IMR-90 (cell line): Measurements from ENCODE around the gene CREBBP. TPM values are rescaled to one million over a fixed set of nuclear protein-coding genes. Genes with fewer than 3 reads are reported as not detected.

Source experiments
- ATAC-seq: fragments of 200-7000 bp; cut with Tn5 transposase; 2 replicates; pipeline ENCODE4 v1.9.1; 2020; ENCODE audit warnings: low read depth, mild to moderate bottlenecking, moderate library complexity
- BruUV-seq: library from RNA; stranded (reverse); fragments of 400-500 nt; replicated peaks from 2 replicates; lab custom pipeline; 2021; lab: Mats Ljungman, UMichigan
- CTCF ChIA-PET: fragments of 300-600 bp; formaldehyde crosslinking; extraction: SDS; loops from one replicate; lab custom pipeline; 2021; ENCODE audit warnings: antibody characterized with exemption; lab: Yijun Ruan, JAX
- POLR2A ChIA-PET: fragments of 300-600 bp; sonication (Branson Sonifier 250); formaldehyde crosslinking; loops from one replicate; lab custom pipeline; 2022; ENCODE audit warnings: antibody characterized with exemption; ENCODE audit not compliant: unreplicated experiment; lab: Charles Lee
- DNase-seq: peaks from one replicate; pipeline ENCODE4 v3.0.0; 2013
- H2AFZ ChIP-seq: replicated peaks from 2 replicates; pipeline ENCODE3; 2013; ENCODE audit warnings: low read length, mild to moderate bottlenecking; ENCODE audit not compliant: poor library complexity
- H2AK5ac ChIP-seq: 2 replicates; pipeline ENCODE4 v1.6.1; 2013; ENCODE audit warnings: low read depth, low read length, inconsistent platforms
- H2AK9ac ChIP-seq: replicated peaks from 2 replicates; pipeline ENCODE3; 2013; ENCODE audit warnings: mild to moderate bottlenecking, low read depth, low read length, moderate library complexity; ENCODE audit not compliant: poor library complexity
- H2BK120ac ChIP-seq: 2 replicates; pipeline ENCODE4 v1.6.1; 2013; ENCODE audit warnings: low read depth, low read length, inconsistent platforms
- H2BK15ac ChIP-seq: 3 replicates; pipeline ENCODE4 v1.6.1; 2013; ENCODE audit warnings: low read depth, low read length, inconsistent platforms
- H2BK20ac ChIP-seq: 2 replicates; pipeline ENCODE4 v1.6.1; 2013; ENCODE audit warnings: low read depth, mild to moderate bottlenecking, inconsistent platforms, low read length, moderate library complexity
- H2BK5ac ChIP-seq: 2 replicates; pipeline ENCODE4 v1.6.1; 2013; ENCODE audit warnings: mild to moderate bottlenecking, low read depth, low read length, inconsistent platforms; ENCODE audit not compliant: poor library complexity, severe bottlenecking
- H3K14ac ChIP-seq: replicated peaks from 2 replicates; pipeline ENCODE4 v1.6.1; 2013; ENCODE audit warnings: low read depth, low read length, inconsistent platforms
- H3K18ac ChIP-seq: 2 replicates; pipeline ENCODE4 v1.6.1; 2013; ENCODE audit warnings: low read depth, low read length, control low read depth
- H3K23ac ChIP-seq: 2 replicates; pipeline ENCODE4 v1.6.1; 2013; ENCODE audit warnings: low read depth, low read length, inconsistent platforms
- H3K27ac ChIP-seq: 2 replicates; pipeline ENCODE4 v1.5.1; 2013; ENCODE audit warnings: mild to moderate bottlenecking, control low read depth, low read length; ENCODE audit not compliant: insufficient read depth
- H3K27me3 ChIP-seq: 2 replicates; pipeline ENCODE4 v1.6.1; 2013; ENCODE audit warnings: low read length; ENCODE audit not compliant: control insufficient read depth, insufficient read depth
- H3K36me3 ChIP-seq: 2 replicates; pipeline ENCODE4 v1.6.1; 2013; ENCODE audit warnings: low read length, mixed read lengths; ENCODE audit not compliant: control insufficient read depth, insufficient read depth
- H3K4ac ChIP-seq: 2 replicates; pipeline ENCODE4 v1.6.1; 2013; ENCODE audit warnings: low read depth, low read length, inconsistent platforms
- H3K4me1 ChIP-seq: 2 replicates; pipeline ENCODE4 v1.6.1; 2013; ENCODE audit warnings: low read length, mixed read lengths; ENCODE audit not compliant: control insufficient read depth, insufficient read depth
- H3K4me2 ChIP-seq: 2 replicates; pipeline ENCODE4 v1.6.1; 2013; ENCODE audit warnings: low read depth, mild to moderate bottlenecking, control low read depth, low read length, moderate library complexity
- H3K4me3 ChIP-seq: 2 replicates; pipeline ENCODE4 v1.5.1; 2013; ENCODE audit warnings: low read depth, mild to moderate bottlenecking, control low read depth, low read length, moderate library complexity; ENCODE audit not compliant: insufficient read depth
- H3K56ac ChIP-seq: 2 replicates; pipeline ENCODE4 v1.6.1; 2013; ENCODE audit warnings: low read length, inconsistent platforms; ENCODE audit not compliant: insufficient read depth; ENCODE audit errors: extremely low read depth
- H3K79me1 ChIP-seq, 2 experiments: 2 replicates each; pipeline ENCODE4 v1.6.1; 2013; ENCODE audit warnings: low read length in 2 of 2, inconsistent platforms in 1 of 2, low read depth in 1 of 2
- H3K9ac ChIP-seq: 2 replicates; pipeline ENCODE4 v1.6.1; 2013; ENCODE audit warnings: low read depth, low read length, control low read depth
- H3K9me1 ChIP-seq: 2 replicates; pipeline ENCODE4 v1.6.1; 2013; ENCODE audit warnings: low read length, inconsistent platforms; ENCODE audit not compliant: insufficient read depth
- H3K9me3 ChIP-seq: 2 replicates; pipeline ENCODE4 v1.6.1; 2013; ENCODE audit warnings: low read length; ENCODE audit not compliant: control insufficient read depth, insufficient read depth
- H4K20me1 ChIP-seq: 2 replicates; pipeline ENCODE4 v1.6.1; 2013; ENCODE audit warnings: low read length, inconsistent platforms; ENCODE audit not compliant: insufficient read depth
- H4K5ac ChIP-seq: 2 replicates; pipeline ENCODE4 v1.6.1; 2013; ENCODE audit warnings: mild to moderate bottlenecking, low read depth, low read length, control low read depth
- H4K8ac ChIP-seq, 2 experiments: 2 replicates each; pipeline ENCODE4 v1.6.1; 2013; ENCODE audit warnings: low read depth in 2 of 2, low read length in 2 of 2, control low read depth in 1 of 2, inconsistent platforms in 1 of 2
- H4K91ac ChIP-seq: 2 replicates; pipeline ENCODE4 v1.6.1; 2013; ENCODE audit warnings: low read depth, low read length, inconsistent platforms; ENCODE audit not compliant: insufficient read depth
- CEBPB ChIP-seq: IDR thresholded peaks from 2 replicates; pipeline ENCODE4 v1.6.1; 2012; ENCODE audit warnings: low read depth, low read length, improper control_type of control experiment
- RCOR1 ChIP-seq: IDR thresholded peaks from 2 replicates; pipeline ENCODE4 v1.6.1; 2012; ENCODE audit warnings: mild to moderate bottlenecking, low read length, improper control_type of control experiment; ENCODE audit not compliant: insufficient replicate concordance
- SMC3 ChIP-seq: fragments of 150-350 bp; IDR thresholded peaks from 2 replicates; pipeline ENCODE4 v1.6.1; 2016; ENCODE audit warnings: low read depth, mild to moderate bottlenecking, antibody characterized with exemption, low read length, moderate library complexity
- WGBS, 2 experiments: methylation state at CpG; one replicate each; pipeline versions ENCODE4 v1.1.5 to v1.1.7; 2013; ENCODE audit warnings: missing lambda C conversion rate in 2 of 2; ENCODE audit not compliant: insufficient read length in 1 of 2; ENCODE audit errors: extremely low coverage in 2 of 2; 5-methylcytosine and 5-hydroxymethylcytosine counted together
- dilution Hi-C: fragments of 300-500 bp; cut with HindIII; formaldehyde crosslinking; loops from one replicate; pipeline ENCODE4 v1.14.3; 2018; ENCODE audit warnings: low sequenced_read_pairs; ENCODE audit not compliant: unreplicated experiment
- in situ Hi-C: fragments of 300-500 bp; cut with MboI; formaldehyde crosslinking; loops from 3 replicates; pipeline ENCODE4 v1.14.3; 2019; ENCODE audit warnings: low sequenced_read_pairs, inconsistent platforms, mixed read lengths
- intact Hi-C: fragments of 100-400 bp; cut with micrococcal nuclease; formaldehyde crosslinking; loops from 2 replicates; pipeline ENCODE4 v1.10.0; 2022
- polyA plus RNA-seq, 3 experiments: library from polyadenylated mRNA; depleted of rRNA; stranded (reverse); fragments of >200 nt; gene quantifications; 2 replicates each; pipeline ENCODE4 v1.2.3, GENCODE V29; 2012; ENCODE audit warnings: low replicate concordance in 1 of 3
- total RNA-seq: library from RNA; depleted of rRNA; stranded (reverse); fragments of >200 nt; gene quantifications from 2 replicates; pipeline ENCODE4 v1.2.3, GENCODE V29; 2012
- TF ChIP-seq, protein P1 (sequence below): fragments of 150-350 bp; IDR thresholded peaks from 2 replicates; pipeline ENCODE4 v1.6.1; 2016; ENCODE audit warnings: low read depth, mild to moderate bottlenecking, low read length, moderate library complexity, borderline replicate concordance
- TF ChIP-seq, protein P2 (sequence below): conservative IDR thresholded peaks from 2 replicates; pipeline ENCODE4 v1.5.1; 2012; ENCODE audit warnings: mild to moderate bottlenecking, low read depth, low read length, improper control_type of control experiment
- TF ChIP-seq, protein P3 (sequence below): fragments of 150-350 bp; IDR thresholded peaks from 2 replicates; pipeline ENCODE4 v1.6.1; 2017; ENCODE audit warnings: mild to moderate bottlenecking, antibody characterized with exemption, low read length, low read depth

CREBBP gene
- total and polyA plus RNA-seq, 2 of the 4 experiments (the other 2 are of a cell fraction), result 7.3 to 12.5 TPM

DNA sequence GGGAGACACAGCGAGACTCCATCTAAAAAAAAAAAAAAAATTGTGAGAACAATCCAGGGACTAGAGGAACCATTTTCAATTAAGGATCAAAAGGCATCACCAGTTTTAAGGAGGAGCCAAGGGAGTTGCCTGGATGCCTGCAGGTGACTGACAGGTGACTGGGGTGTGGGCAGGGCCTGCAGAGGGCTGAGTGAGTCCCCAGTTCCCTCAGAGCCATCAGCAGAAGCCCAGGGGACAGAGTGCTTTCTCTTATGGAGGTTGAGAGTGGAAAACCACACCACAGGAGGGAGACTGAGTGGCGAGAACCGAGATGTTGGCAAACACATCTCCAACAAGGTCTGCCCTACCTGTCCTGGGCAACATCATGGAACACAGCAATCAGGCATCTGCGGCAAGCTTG is 27.1 kb upstream of the CREBBP start:
- H2AFZ ChIP-seq, result no peak overlapping the region

More for the DNA sequence above, 27.1 kb upstream of the CREBBP start:
- 57% methylated on average over 1 of the region's 4 CpGs; no CpG with 5 or more reads in 1 of the 2 experiments for WGBS, 2 experiments
- no peak for TF ChIP-seq SMC3
- no peak for TF ChIP-seq RCOR1
- TF ChIP-seq, protein P1, sequence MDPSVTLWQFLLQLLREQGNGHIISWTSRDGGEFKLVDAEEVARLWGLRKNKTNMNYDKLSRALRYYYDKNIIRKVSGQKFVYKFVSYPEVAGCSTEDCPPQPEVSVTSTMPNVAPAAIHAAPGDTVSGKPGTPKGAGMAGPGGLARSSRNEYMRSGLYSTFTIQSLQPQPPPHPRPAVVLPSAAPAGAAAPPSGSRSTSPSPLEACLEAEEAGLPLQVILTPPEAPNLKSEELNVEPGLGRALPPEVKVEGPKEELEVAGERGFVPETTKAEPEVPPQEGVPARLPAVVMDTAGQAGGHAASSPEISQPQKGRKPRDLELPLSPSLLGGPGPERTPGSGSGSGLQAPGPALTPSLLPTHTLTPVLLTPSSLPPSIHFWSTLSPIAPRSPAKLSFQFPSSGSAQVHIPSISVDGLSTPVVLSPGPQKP, result no peak
- TF ChIP-seq, protein P2, sequence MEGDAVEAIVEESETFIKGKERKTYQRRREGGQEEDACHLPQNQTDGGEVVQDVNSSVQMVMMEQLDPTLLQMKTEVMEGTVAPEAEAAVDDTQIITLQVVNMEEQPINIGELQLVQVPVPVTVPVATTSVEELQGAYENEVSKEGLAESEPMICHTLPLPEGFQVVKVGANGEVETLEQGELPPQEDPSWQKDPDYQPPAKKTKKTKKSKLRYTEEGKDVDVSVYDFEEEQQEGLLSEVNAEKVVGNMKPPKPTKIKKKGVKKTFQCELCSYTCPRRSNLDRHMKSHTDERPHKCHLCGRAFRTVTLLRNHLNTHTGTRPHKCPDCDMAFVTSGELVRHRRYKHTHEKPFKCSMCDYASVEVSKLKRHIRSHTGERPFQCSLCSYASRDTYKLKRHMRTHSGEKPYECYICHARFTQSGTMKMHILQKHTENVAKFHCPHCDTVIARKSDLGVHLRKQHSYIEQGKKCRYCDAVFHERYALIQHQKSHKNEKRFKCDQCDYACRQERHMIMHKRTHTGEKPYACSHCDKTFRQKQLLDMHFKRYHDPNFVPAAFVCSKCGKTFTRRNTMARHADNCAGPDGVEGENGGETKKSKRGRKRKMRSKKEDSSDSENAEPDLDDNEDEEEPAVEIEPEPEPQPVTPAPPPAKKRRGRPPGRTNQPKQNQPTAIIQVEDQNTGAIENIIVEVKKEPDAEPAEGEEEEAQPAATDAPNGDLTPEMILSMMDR, result no peak
- TF ChIP-seq CEBPB, result no peak
- TF ChIP-seq, protein P3, sequence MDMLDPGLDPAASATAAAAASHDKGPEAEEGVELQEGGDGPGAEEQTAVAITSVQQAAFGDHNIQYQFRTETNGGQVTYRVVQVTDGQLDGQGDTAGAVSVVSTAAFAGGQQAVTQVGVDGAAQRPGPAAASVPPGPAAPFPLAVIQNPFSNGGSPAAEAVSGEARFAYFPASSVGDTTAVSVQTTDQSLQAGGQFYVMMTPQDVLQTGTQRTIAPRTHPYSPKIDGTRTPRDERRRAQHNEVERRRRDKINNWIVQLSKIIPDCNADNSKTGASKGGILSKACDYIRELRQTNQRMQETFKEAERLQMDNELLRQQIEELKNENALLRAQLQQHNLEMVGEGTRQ, result no peak
- Histone ChIP-seq H2BK120ac (no peak overlapping the region), H3K4me2 (no peak overlapping the region), H4K20me1 (no peaks in the 10 kb centered on the region), H3K27ac (no peak overlapping the region), H2BK5ac (no peak overlapping the region), H3K79me1 (no peaks in the 10 kb centered on the region), H3K23ac (no peak overlapping the region), H3K56ac (no peak overlapping the region), H3K18ac (no peak overlapping the region), H4K91ac (no peak overlapping the region), H3K4me3 (no peak overlapping the region), H2BK15ac (no peak overlapping the region), H3K14ac (no peak overlapping the region), H4K5ac (no peak overlapping the region), H3K4ac (no peak overlapping the region), H4K8ac (no peak overlapping the region), H3K4me1 (no peaks in the 10 kb centered on the region), H3K9ac (no peak overlapping the region), H3K9me3 (no peaks in the 10 kb centered on the region), H2BK20ac (no peak overlapping the region), H2AK5ac (no peak overlapping the region), H2AK9ac (no peak overlapping the region), H3K27me3 (peaks cover 11% of the 10 kb centered on the region), H3K9me1 (no peaks in the 10 kb centered on the region; the same call in 1 of the 2 replicates), H3K36me3 (no peaks in the 10 kb centered on the region)
- BruUV-seq, result no TSS peak
- DNase-seq (no peak), ATAC-seq (no peak)
- in situ Hi-C loops (no loop called here), intact Hi-C loops (no loop called here), dilution Hi-C loops (no loop called here)
- ChIA-PET POLR2A (no interaction called here), CTCF (no interaction called here)
